ENCODE results near the gene SMURF2. TPM values are rescaled to one million over a fixed set of nuclear protein-coding genes. Genes with fewer than 3 reads are reported as not detected.

Gene SMURF2
- total RNA-seq, 1 donor from 2014 or later, result 43.1 TPM

- no peak for DNase-seq
Measured at GRCh38 chr17:64536913-64537312, 125.2 kb downstream of the SMURF2 start.

GRCh38 chr17:64535357-64535756 is 126.8 kb downstream of the SMURF2 start:
- no peak for DNase-seq

GRCh38 chr17:64534187-64534586 is 127.9 kb downstream of the SMURF2 start:
- DNase-seq, result no peak

- no peak for DNase-seq
Measured at GRCh38 chr17:64533784-64534183, 128.3 kb downstream of the SMURF2 start.

- no peak for DNase-seq
Measured at GRCh38 chr17:64532409-64532808, 129.7 kb downstream of the SMURF2 start.

GRCh38 chr17:64531955-64532371 is 130.1 kb downstream of the SMURF2 start:
- peak; percentile 32 for DNase-seq

GRCh38 chr17:64529221-64529620 is 132.9 kb downstream of the SMURF2 start:
- no peak for DNase-seq

- DNase-seq, result no peak
Measured at GRCh38 chr17:64527914-64528313, 134.2 kb downstream of the SMURF2 start.

GRCh38 chr17:64520359-64520758 is 141.7 kb downstream of the SMURF2 start:
- no peak for DNase-seq

- DNase-seq, result no peak
Measured at GRCh38 chr17:64519601-64520000, 142.5 kb downstream of the SMURF2 start.

- no peak for DNase-seq
Measured at GRCh38 chr17:64515829-64516228, 146.3 kb downstream of the SMURF2 start.

- DNase-seq, result no peak
Measured at GRCh38 chr17:64515419-64515818, 146.7 kb downstream of the SMURF2 start.

GRCh38 chr17:64509179-64509578 is 152.9 kb downstream of the SMURF2 start:
- DNase-seq, result no peak

- no peak for DNase-seq
Measured at GRCh38 chr17:64508683-64509082, 153.4 kb downstream of the SMURF2 start.

GRCh38 chr17:64507413-64507782 is 154.7 kb downstream of the SMURF2 start:
- DNase-seq, result peak; percentile 92

GRCh38 chr17:64506576-64507412 is 155.3 kb downstream of the SMURF2 start, which contains the start of gene CEP95:
Gene CEP95 (plus strand): TSS chr17:64506977. CDS start chr17:64507098, 121 bp downstream.
- DNase-seq, result peak; percentile 99

- DNase-seq, result peak; percentile 99
Measured at GRCh38 chr17:64506201-64506575, 155.9 kb downstream of the SMURF2 start, which contains the start of gene DDX5. Gene DDX5 (minus strand): TSS chr17:64506289. CDS start chr17:64506119, 170 bp downstream.

GRCh38 chr17:64505340-64506200 is 156.5 kb downstream of the SMURF2 start:
- peak; percentile 98 for DNase-seq

- no peak for DNase-seq
Measured at GRCh38 chr17:64504769-64505339, 157.3 kb downstream of the SMURF2 start.

GRCh38 chr17:64503821-64504768 is 158.0 kb downstream of the SMURF2 start:
- no peak for DNase-seq

- DNase-seq, result no peak
Measured at GRCh38 chr17:64503341-64503740, 158.8 kb downstream of the SMURF2 start.

- DNase-seq, result no peak
Measured at GRCh38 chr17:64502809-64503208, 159.3 kb downstream of the SMURF2 start.
